HL-60 (cell line): ENCODE results near the gene CNIH3.

Source experiments
- CTCF ChIP-seq: IDR thresholded peaks from one replicate; pipeline ENCODE4 v1.5.1; 2011; ENCODE audit warnings: low read length, control low read depth, inconsistent platforms; ENCODE audit not compliant: insufficient read depth
- GABPA ChIP-seq: IDR thresholded peaks from 2 replicates; pipeline ENCODE4 v1.6.1; 2012; ENCODE audit warnings: low read depth
- REST ChIP-seq: IDR thresholded peaks from 2 replicates; pipeline ENCODE4 v1.6.1; 2012; ENCODE audit warnings: low read depth; ENCODE audit not compliant: insufficient replicate concordance

- no peak for TF ChIP-seq CTCF
- TF ChIP-seq REST: no peak
- TF ChIP-seq GABPA: no peak
Observed at GRCh38 chr1:224698015-224698451, 81.9 kb downstream of the CNIH3 start.
